H9 (cell line): Measurements from ENCODE around the gene RPL6. TPM values are rescaled to one million over a fixed set of nuclear protein-coding genes. Genes with fewer than 3 reads are reported as not detected.

Source experiments
- DNase-seq: peaks from one replicate; pipeline ENCODE4 v3.0.0-alpha.2; 2017
- H2AFZ ChIP-seq: one replicate; pipeline ENCODE4 v1.6.1; 2013; ENCODE audit warnings: mild to moderate bottlenecking, low read length, control low read depth, moderate library complexity
- H2AK5ac ChIP-seq: 2 replicates; pipeline ENCODE4 v1.6.1; 2013; ENCODE audit warnings: low read length, control low read depth, mixed read lengths; ENCODE audit not compliant: insufficient read length
- H2BK120ac ChIP-seq: one replicate; pipeline ENCODE4 v1.6.1; 2013; ENCODE audit warnings: low read depth, mild to moderate bottlenecking, low read length, control low read depth, inconsistent platforms; ENCODE audit not compliant: poor library complexity, severe bottlenecking
- H2BK12ac ChIP-seq: 2 replicates; pipeline ENCODE4 v1.6.1; 2013; ENCODE audit warnings: low read length, control low read depth, mixed read lengths, low read depth; ENCODE audit not compliant: insufficient read length
- H2BK15ac ChIP-seq: 2 replicates; pipeline ENCODE4 v1.6.1; 2013; ENCODE audit warnings: low read depth, low read length, control low read depth
- H2BK20ac ChIP-seq: one replicate; pipeline ENCODE4 v1.6.1; 2013; ENCODE audit warnings: low read depth, mild to moderate bottlenecking, low read length, control low read depth, inconsistent platforms; ENCODE audit not compliant: poor library complexity, severe bottlenecking
- H2BK5ac ChIP-seq: 2 replicates; pipeline ENCODE4 v1.6.1; 2013; ENCODE audit warnings: low read length, control low read depth, mixed read lengths; ENCODE audit not compliant: insufficient read length
- H3K14ac ChIP-seq: 2 replicates; pipeline ENCODE4 v1.6.1; 2013; ENCODE audit warnings: low read length, control low read depth; ENCODE audit not compliant: insufficient read depth
- H3K18ac ChIP-seq: 2 replicates; pipeline ENCODE4 v1.6.1; 2013; ENCODE audit warnings: low read depth, mild to moderate bottlenecking, mixed read lengths, low read length, control low read depth; ENCODE audit not compliant: insufficient read length
- H3K23ac ChIP-seq: 2 replicates; pipeline ENCODE4 v1.6.1; 2013; ENCODE audit warnings: low read length, control low read depth, mixed read lengths, low read depth; ENCODE audit not compliant: insufficient read length
- H3K23me2 ChIP-seq: 2 replicates; pipeline ENCODE4 v1.6.1; 2013; ENCODE audit warnings: low read depth, mild to moderate bottlenecking, mixed read lengths, low read length, control low read depth; ENCODE audit not compliant: insufficient read length, poor library complexity, severe bottlenecking
- H3K27ac ChIP-seq: 2 replicates; pipeline ENCODE4 v1.5.1; 2013; ENCODE audit warnings: low read length, control low read depth, mixed read lengths, low read depth; ENCODE audit not compliant: insufficient read length
- H3K27me3 ChIP-seq: 2 replicates; pipeline ENCODE4 v1.6.1; 2013; ENCODE audit warnings: low read length, control low read depth, inconsistent platforms; ENCODE audit not compliant: insufficient read depth
- H3K4ac ChIP-seq: 2 replicates; pipeline ENCODE4 v1.6.1; 2013; ENCODE audit warnings: low read depth, mild to moderate bottlenecking, control low read depth, inconsistent platforms, low read length, moderate library complexity
- H3K4me1 ChIP-seq: 2 replicates; pipeline ENCODE4 v1.6.1; 2013; ENCODE audit warnings: low read length, control low read depth, inconsistent platforms; ENCODE audit not compliant: insufficient read depth
- H3K4me2 ChIP-seq: 2 replicates; pipeline ENCODE4 v1.6.1; 2013; ENCODE audit warnings: low read length, control low read depth, mixed read lengths; ENCODE audit not compliant: insufficient read length, insufficient read depth
- H3K56ac ChIP-seq: 2 replicates; pipeline ENCODE4 v1.6.1; 2013; ENCODE audit warnings: low read depth, mild to moderate bottlenecking, mixed read lengths, low read length, control low read depth; ENCODE audit not compliant: insufficient read length
- H3K79me1 ChIP-seq: 2 replicates; pipeline ENCODE4 v1.6.1; 2013; ENCODE audit warnings: low read depth, mild to moderate bottlenecking, moderate library complexity, low read length, control low read depth, inconsistent platforms; ENCODE audit not compliant: insufficient read depth, poor library complexity, severe bottlenecking
- H3K79me2 ChIP-seq: 2 replicates; pipeline ENCODE4 v1.6.1; 2013; ENCODE audit warnings: low read length, control low read depth, inconsistent platforms; ENCODE audit not compliant: insufficient read depth
- H3K9ac ChIP-seq: 2 replicates; pipeline ENCODE4 v1.6.1; 2013; ENCODE audit warnings: low read length, control low read depth, mixed read lengths; ENCODE audit not compliant: insufficient read length; ENCODE audit errors: extremely low read depth
- H3K9me3 ChIP-seq: one replicate; pipeline ENCODE4 v1.6.1; 2013; ENCODE audit warnings: low read depth, low read length, inconsistent platforms; ENCODE audit not compliant: control insufficient read depth
- H3T11ph ChIP-seq: one replicate; pipeline ENCODE4 v1.6.1; 2013; ENCODE audit warnings: mild to moderate bottlenecking, low read length, control low read depth, inconsistent platforms
- H4K20me1 ChIP-seq: one replicate; pipeline ENCODE4 v1.6.1; 2013; ENCODE audit not compliant: control insufficient read depth, insufficient read length, insufficient read depth
- H4K5ac ChIP-seq: 2 replicates; pipeline ENCODE4 v1.6.1; 2013; ENCODE audit warnings: low read depth, mild to moderate bottlenecking, mixed read lengths, low read length, control low read depth; ENCODE audit not compliant: insufficient read length
- H4K8ac ChIP-seq: replicated peaks from 2 replicates; pipeline ENCODE4 v1.6.1; 2013; ENCODE audit warnings: low read length, control low read depth, mixed read lengths, low read depth; ENCODE audit not compliant: insufficient read length
- H4K91ac ChIP-seq: 2 replicates; pipeline ENCODE4 v1.6.1; 2013; ENCODE audit warnings: low read depth, mild to moderate bottlenecking, moderate library complexity, mixed read lengths, low read length, control low read depth; ENCODE audit not compliant: insufficient read length
- H3K27ac Mint-ChIP-seq, 3 experiments: 2 replicates in 2 of 3; 3 replicates in 1 of 3; pipeline ENCODE4 v1.8.0; 2020 to 2021; ENCODE audit warnings: mixed read lengths in 3 of 3, mild to moderate bottlenecking in 1 of 3, moderate library complexity in 1 of 3
- H3K27me3 Mint-ChIP-seq: 2 replicates; pipeline ENCODE4 v1.8.0; 2021; ENCODE audit warnings: low read depth, mild to moderate bottlenecking, moderate library complexity, mixed read lengths
- H3K36me3 Mint-ChIP-seq, 3 experiments: 2 replicates in 2 of 3; 3 replicates in 1 of 3; pipeline ENCODE4 v1.8.0; 2020 to 2021; ENCODE audit warnings: low read depth in 3 of 3, mixed read lengths in 3 of 3; ENCODE audit not compliant: insufficient read depth in 1 of 3
- H3K4me1 Mint-ChIP-seq, 2 experiments: 2 replicates each; pipeline ENCODE4 v1.8.0; 2020; ENCODE audit warnings: mixed read lengths in 2 of 2
- H3K4me3 Mint-ChIP-seq, 2 experiments: 2 replicates in 1 of 2; 3 replicates in 1 of 2; pipeline ENCODE4 v1.8.0; 2020 to 2021; ENCODE audit warnings: mild to moderate bottlenecking in 2 of 2, mixed read lengths in 2 of 2, moderate library complexity in 1 of 2
- H3K9me3 Mint-ChIP-seq, 2 experiments: 2 replicates in 1 of 2; 3 replicates in 1 of 2; pipeline ENCODE4 v1.8.0; 2020; ENCODE audit warnings: mild to moderate bottlenecking in 2 of 2, mixed read lengths in 2 of 2, moderate library complexity in 1 of 2
- CTCF ChIP-seq: fragments of 200-600 bp; sonication (generic); conservative IDR thresholded peaks from 3 replicates; pipeline ENCODE4 v1.8.0; 2021; ENCODE audit warnings: antibody characterized with exemption, mild to moderate bottlenecking
- WGBS: extraction: QIAGEN DNeasy Blood & Tissue Kit; methylation state at CpG from one replicate; pipeline ENCODE4 v1.1.7; 2013; ENCODE audit warnings: missing lambda C conversion rate, low lambda C conversion rate, mixed read lengths; ENCODE audit not compliant: insufficient read length; ENCODE audit errors: extremely low coverage; 5-methylcytosine and 5-hydroxymethylcytosine counted together
- total RNA-seq: library from RNA; stranded (reverse); gene quantifications from 2 replicates; pipeline ENCODE4 v1.2.1, GENCODE V29; 2021

RPL6 gene
- total RNA-seq, 1 experiment from 2014 or later = 1,921 TPM

GRCh38 chr12:112447106-112447505 lies 37.7 kb upstream of the RPL6 start:
- Histone ChIP-seq H4K20me1 (no peaks in the 10 kb centered on the region), H3K23me2 (no peaks in the 10 kb centered on the region), H3K23ac (no peak overlapping the region), H2AFZ (no peak overlapping the region), H2BK5ac (no peak overlapping the region), H3K14ac (no peak overlapping the region), H2BK12ac (no peak overlapping the region), H3K27me3 (no peaks in the 10 kb centered on the region), H3T11ph (no peak overlapping the region), H2BK120ac (no peak overlapping the region), H3K56ac (no peak overlapping the region), H4K5ac (no peak overlapping the region), H3K27ac (no peak overlapping the region), H4K91ac (no peak overlapping the region), H3K79me2 (no peaks in the 10 kb centered on the region; the same call in 1 of the 2 replicates), H2BK20ac (no peak overlapping the region), H3K4me2 (no peak overlapping the region), H3K9me3 (no peaks in the 10 kb centered on the region), H2AK5ac (no peak overlapping the region), H3K4ac (no peak overlapping the region), H4K8ac (no peak overlapping the region), H3K79me1 (peaks cover 5% of the 10 kb centered on the region), H3K18ac (no peak overlapping the region), H3K4me1 (no peaks in the 10 kb centered on the region), H2BK15ac (no peak overlapping the region), H3K9ac (no peak overlapping the region)
- peaks cover 12 to 43% (median 23%) of the 10 kb centered on the region in 3 experiments; a peak in 6 of 7 replicates for H3K36me3 Mint-ChIP-seq
- H3K4me3 Mint-ChIP-seq = no peak overlapping the region
- DNase-seq = no peak
- H3K27ac Mint-ChIP-seq = no peak overlapping the region
- TF ChIP-seq CTCF = no peak
- no peaks in the 10 kb centered on the region for H3K27me3 Mint-ChIP-seq
- no CpG with 5 or more reads among the region's 3 CpGs for WGBS
- no peaks in the 10 kb centered on the region for H3K9me3 Mint-ChIP-seq
- H3K4me1 Mint-ChIP-seq = no peaks in the 10 kb centered on the region
